ENCODE results near the gene SCUBE1.

Gene SCUBE1

DNA sequence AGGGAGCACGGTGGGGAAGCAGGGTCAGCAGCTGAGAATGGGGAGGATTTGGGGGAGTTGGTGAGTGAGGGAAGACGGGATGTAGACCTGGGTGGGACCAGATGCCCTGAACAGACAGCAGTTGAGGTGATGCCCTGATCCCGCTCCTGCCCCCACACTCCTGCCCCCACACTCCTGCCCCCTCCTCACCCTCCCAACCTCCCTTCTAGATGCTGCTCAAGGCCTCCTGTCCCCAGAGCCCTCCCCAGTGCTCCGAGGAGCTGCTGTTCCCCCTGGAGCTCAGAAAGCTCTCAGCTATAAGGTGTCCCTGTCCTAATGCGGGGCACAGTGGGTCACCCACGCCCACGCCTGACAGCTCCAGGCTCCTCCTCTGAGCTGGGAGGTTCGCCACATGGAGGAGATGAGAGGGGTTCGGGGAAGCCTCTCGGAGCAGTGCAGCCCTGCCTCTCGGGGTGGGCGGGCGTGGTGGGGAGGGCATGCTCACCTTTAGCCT, 131.2 kb downstream of the SCUBE1 start:
- H3K27me3 ChIP-seq (ENCODE audit: insufficient read depth, low read length) = no peaks in the 10 kb centered on the region
- no peak overlapping the region for H3K9ac ChIP-seq (ENCODE audit: low read depth, low read length)
- H3K9me3 ChIP-seq (ENCODE audit: insufficient read depth, low read depth, low read length) = no peaks in the 10 kb centered on the region
- no peaks in the 10 kb centered on the region for H3K36me3 ChIP-seq (ENCODE audit: insufficient read depth, low read depth, low read length)
- H3K27ac ChIP-seq (ENCODE audit: low read length) = no peak overlapping the region
- no peak overlapping the region for H3K4me3 ChIP-seq (ENCODE audit: low read length)
- H3K4me1 ChIP-seq (ENCODE audit: insufficient read depth, low read length) = peaks cover 3% of the 10 kb centered on the region; the same call in 1 of the 2 replicates

DNA sequence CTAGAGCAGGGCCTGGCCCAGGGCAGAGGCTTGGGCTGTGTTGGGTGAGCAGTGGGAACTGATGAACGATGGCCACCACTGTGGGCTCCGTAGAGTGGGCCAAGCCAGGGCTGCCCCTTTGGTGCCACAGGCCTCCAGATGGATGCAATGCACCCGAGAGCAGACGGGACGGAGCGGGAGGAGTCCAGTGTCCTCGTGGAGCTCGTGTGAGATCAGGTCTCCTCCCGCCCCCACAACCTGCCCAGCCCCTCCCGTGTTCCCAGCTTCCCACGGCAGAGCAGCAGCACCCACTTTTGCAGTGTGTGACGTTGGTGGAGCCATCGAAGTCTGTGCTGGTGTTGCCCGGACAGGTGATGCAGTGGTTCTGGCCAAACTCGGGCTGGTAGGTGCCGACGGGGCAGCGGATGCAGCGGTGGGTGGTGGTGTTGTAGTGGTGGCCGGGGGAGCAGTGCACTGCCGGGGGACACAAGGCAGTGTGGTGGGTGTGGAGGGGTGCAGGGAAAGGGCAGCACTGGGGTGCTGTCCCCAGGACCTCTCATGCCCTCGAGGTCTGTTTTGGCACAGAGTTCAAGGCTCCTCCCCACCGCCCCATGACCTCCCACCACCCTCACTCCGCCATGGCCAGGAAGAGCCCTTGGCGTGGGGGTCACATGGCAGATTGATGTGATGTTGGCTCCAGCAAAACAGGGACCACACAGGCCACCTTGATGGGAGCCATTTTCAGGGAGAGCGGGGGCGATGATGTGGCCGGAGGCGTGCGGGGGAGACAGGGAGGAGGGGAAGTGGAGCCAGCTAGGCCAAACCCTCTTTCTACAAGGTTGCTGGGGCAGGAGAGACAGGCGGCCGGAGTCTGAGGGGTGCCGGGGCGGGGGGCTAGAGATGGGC, 132.3 kb downstream of the SCUBE1 start:
- Histone ChIP-seq H3K36me3 (ENCODE audit: insufficient read depth, low read depth, low read length) (no peaks in the 10 kb centered on the region), H3K9ac (ENCODE audit: low read depth, low read length) (no peak overlapping the region), H3K27me3 (ENCODE audit: insufficient read depth, low read length) (no peaks in the 10 kb centered on the region), H3K4me3 (ENCODE audit: low read length) (no peak overlapping the region), H3K27ac (ENCODE audit: low read length) (no peak overlapping the region), H3K9me3 (ENCODE audit: insufficient read depth, low read depth, low read length) (no peaks in the 10 kb centered on the region), H3K4me1 (ENCODE audit: insufficient read depth, low read length) (peaks cover 3% of the 10 kb centered on the region; the same call in 1 of the 2 replicates)

DNA sequence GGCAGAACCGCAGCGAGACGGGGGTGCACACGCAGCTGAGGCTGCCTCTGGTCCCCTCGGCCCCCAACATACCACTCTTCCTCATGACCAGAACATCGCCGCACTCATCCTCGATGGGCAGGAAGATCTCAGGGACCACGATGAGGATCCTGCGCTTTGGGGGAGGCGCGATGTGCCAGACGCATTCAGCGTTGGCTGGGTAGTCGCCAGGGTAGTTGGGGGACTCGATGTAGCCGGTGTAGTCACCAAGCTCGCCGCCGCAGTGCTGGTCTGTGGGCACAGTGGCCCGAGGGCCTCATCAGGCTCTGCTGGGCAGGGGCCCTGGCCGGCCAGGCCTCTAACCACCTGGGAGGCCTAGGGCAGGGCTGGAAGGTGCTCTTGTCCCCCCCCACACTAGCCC, 133.2 kb downstream of the SCUBE1 start:
- no peak overlapping the region for H3K27ac ChIP-seq (ENCODE audit: low read length)
- H3K36me3 ChIP-seq (ENCODE audit: insufficient read depth, low read depth, low read length) = no peaks in the 10 kb centered on the region
- H3K9ac ChIP-seq (ENCODE audit: low read depth, low read length) = no peak overlapping the region
- no peaks in the 10 kb centered on the region for H3K9me3 ChIP-seq (ENCODE audit: insufficient read depth, low read depth, low read length)
- H3K27me3 ChIP-seq (ENCODE audit: insufficient read depth, low read length) = no peaks in the 10 kb centered on the region
- H3K4me3 ChIP-seq (ENCODE audit: low read length) = no peak overlapping the region
- H3K4me1 ChIP-seq (ENCODE audit: insufficient read depth, low read length) = peaks cover 3% of the 10 kb centered on the region; the same call in 1 of the 2 replicates

DNA sequence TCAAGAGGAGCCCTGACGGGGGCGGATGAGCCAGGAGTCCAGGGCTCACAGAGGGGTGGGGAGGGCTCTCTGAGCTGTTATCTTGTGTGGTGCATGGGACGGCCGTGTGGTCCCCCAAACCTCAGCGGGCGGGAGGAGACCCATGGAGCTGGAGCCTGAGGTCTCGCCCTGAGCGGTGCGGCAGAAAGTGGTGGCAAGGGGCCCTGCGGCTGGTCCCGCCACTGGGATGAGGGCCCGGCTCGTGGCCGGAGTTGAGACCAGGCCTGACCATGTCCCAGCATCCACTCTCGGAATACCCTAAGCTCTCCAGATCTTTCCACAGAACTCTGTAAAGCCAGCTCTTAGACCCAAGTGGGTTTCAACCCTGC, 133.7 kb downstream of the SCUBE1 start:
- Histone ChIP-seq H3K36me3 (ENCODE audit: insufficient read depth, low read depth, low read length) (no peaks in the 10 kb centered on the region), H3K27me3 (ENCODE audit: insufficient read depth, low read length) (no peaks in the 10 kb centered on the region), H3K4me1 (ENCODE audit: insufficient read depth, low read length) (peaks cover 3% of the 10 kb centered on the region; the same call in 1 of the 2 replicates), H3K9me3 (ENCODE audit: insufficient read depth, low read depth, low read length) (no peaks in the 10 kb centered on the region), H3K27ac (ENCODE audit: low read length) (no peak overlapping the region), H3K9ac (ENCODE audit: low read depth, low read length) (no peak overlapping the region), H3K4me3 (ENCODE audit: low read length) (no peak overlapping the region)

DNA sequence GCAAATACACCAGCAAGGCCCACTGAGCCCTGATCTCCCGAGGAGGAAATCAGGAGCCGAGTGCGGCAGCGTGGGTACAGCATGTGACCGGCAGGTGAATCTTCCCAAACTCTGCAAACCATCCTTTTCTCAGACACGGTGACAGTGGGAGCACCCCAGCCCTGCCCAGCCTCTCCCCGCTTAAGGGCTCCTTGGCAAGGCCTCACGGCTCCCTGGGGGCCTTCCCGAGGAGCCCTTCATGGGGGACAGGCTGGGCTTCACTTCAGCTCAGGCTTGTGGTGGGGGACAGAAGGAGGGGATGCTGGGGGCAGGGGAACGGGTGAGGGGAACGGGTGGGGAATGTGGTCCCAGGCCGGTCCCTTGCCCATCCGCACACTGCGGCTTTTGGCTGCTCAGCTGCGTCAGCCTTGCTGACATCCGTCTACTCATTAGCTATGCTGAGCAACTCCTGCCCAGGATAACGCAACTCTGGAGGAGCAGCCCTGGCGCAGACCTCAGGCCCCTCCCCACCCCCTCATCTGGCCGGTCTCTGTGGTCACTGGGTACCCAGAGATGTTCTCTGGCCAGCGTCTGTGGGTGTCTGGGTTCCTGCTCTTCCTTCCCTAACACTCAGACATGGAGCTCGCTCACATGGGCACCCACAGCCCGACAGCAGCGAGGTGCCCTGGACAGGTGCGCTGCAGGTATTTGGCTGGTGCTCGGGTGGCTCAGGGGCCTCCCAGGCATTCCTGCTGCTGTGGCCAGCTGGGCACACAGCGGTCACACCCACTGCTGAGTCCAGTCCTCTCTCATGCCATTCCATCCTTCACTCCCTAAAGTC, 134.3 kb downstream of the SCUBE1 start:
- no peak overlapping the region for H3K4me3 ChIP-seq (ENCODE audit: low read length)
- no peaks in the 10 kb centered on the region for H3K9me3 ChIP-seq (ENCODE audit: insufficient read depth, low read depth, low read length)
- no peaks in the 10 kb centered on the region for H3K27me3 ChIP-seq (ENCODE audit: insufficient read depth, low read length)
- no peaks in the 10 kb centered on the region for H3K36me3 ChIP-seq (ENCODE audit: insufficient read depth, low read depth, low read length)
- H3K9ac ChIP-seq (ENCODE audit: low read depth, low read length) = no peak overlapping the region
- H3K4me1 ChIP-seq (ENCODE audit: insufficient read depth, low read length) = peaks cover 3% of the 10 kb centered on the region; the same call in 1 of the 2 replicates
- H3K27ac ChIP-seq (ENCODE audit: low read length) = no peak overlapping the region

DNA sequence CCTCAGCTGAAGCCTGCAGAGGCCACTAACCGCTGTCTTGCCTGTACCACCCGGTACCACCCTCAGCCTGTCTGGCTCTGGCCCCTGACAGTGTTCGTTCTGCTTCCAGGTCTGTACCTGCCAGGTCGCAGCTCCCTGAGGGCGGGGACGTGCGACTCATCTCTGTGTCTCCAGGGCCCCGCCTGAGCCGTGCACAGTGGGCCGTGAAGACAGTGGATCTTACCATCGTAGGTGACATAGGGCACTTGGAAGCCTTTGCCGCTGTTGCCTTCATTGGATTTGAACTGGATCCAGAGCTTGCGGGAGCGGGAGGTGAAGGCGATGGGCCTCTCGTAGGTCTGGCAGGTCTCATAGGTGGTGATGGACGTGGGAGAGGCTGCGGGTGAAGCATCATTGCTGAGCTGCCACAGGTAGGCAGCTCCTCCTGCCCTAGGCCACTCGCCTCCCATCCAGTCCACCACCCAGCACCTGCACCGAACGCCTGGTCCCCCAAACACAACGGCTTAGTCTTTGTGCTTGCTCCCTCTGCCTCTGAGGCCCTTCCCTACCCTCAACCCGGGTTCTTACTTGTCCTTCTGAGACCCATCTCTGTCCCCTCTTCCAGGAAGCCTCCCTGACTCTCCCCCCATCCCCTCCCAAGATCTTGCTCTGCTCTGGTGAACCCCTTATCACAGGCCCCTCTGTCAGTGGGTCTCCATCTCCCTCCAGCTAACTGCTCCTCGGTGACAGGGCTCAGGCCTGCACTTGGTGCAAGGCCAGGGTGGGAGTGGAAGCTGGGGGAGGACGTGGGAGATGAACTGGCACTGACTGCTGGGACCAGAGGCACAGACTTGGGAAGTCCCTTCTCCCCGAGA, 135.1 kb downstream of the SCUBE1 start:
- H3K4me3 ChIP-seq (ENCODE audit: low read length) = no peak overlapping the region
- H3K4me1 ChIP-seq (ENCODE audit: insufficient read depth, low read length) = no peaks in the 10 kb centered on the region
- no peaks in the 10 kb centered on the region for H3K27me3 ChIP-seq (ENCODE audit: insufficient read depth, low read length)
- H3K9ac ChIP-seq (ENCODE audit: low read depth, low read length) = no peak overlapping the region
- H3K36me3 ChIP-seq (ENCODE audit: insufficient read depth, low read depth, low read length) = no peaks in the 10 kb centered on the region
- no peaks in the 10 kb centered on the region for H3K9me3 ChIP-seq (ENCODE audit: insufficient read depth, low read depth, low read length)
- no peak overlapping the region for H3K27ac ChIP-seq (ENCODE audit: low read length)

DNA sequence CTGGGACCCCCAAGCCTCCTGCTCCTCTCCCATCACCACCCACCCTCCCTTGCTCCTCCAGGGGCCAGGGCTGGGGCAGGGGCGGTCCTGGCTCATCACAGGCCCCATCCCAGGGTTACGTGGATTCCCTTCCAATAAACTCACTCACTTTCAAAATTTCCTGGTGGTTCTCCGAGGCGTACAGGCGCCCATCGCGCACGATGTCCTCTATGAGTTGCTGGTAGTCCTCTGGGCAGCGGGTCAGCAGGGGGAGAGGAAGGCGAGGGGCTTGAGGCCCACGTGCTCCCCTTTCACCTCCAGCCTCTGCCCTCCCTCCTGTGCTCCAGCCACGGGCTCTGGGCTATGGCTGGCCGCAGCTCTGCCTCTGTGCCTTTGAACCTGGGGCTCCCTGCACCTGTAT, 135.8 kb downstream of the SCUBE1 start:
- H3K9me3 ChIP-seq (ENCODE audit: insufficient read depth, low read depth, low read length) = no peaks in the 10 kb centered on the region
- H3K27me3 ChIP-seq (ENCODE audit: insufficient read depth, low read length) = no peaks in the 10 kb centered on the region
- H3K9ac ChIP-seq (ENCODE audit: low read depth, low read length) = no peak overlapping the region
- H3K36me3 ChIP-seq (ENCODE audit: insufficient read depth, low read depth, low read length) = no peaks in the 10 kb centered on the region
- H3K4me1 ChIP-seq (ENCODE audit: insufficient read depth, low read length) = peaks cover 4% of the 10 kb centered on the region; the same call in 1 of the 2 replicates
- H3K4me3 ChIP-seq (ENCODE audit: low read length) = no peak overlapping the region
- no peak overlapping the region for H3K27ac ChIP-seq (ENCODE audit: low read length)

DNA sequence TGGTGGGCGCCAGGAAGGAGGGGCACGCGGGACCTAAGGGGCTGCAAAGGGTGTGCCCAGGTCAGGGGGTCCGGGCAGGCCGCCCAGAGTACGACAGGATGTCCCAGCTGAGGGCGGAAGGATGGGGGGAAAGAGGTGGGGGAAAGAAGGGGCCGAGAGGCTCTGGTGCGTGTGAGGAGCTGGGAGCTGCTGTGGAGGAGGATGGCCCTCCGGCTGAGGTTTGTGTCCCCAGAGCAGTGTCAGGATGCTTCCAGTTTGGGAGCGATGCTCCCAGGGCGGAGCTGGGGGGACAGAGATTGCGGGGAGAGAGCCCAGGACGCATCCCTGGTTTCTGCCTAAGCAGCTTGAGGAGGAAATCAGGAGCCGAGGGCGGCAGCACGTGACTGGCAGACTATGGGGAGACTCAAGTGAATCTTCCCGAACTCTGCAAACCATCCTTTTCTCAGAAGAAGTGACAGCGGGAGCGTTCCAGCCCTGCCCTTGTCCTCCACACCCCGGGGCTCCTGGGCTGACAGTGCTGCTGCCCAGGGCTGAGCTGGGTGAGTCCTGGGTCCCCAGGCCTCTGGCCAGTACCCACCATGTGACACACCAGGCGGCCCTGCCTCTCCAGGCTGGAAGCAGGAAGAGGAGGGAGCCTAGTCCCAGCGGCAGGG, 136.5 kb downstream of the SCUBE1 start:
- H3K27me3 ChIP-seq (ENCODE audit: insufficient read depth, low read length) = no peaks in the 10 kb centered on the region
- H3K27ac ChIP-seq (ENCODE audit: low read length) = no peak overlapping the region

DNA sequence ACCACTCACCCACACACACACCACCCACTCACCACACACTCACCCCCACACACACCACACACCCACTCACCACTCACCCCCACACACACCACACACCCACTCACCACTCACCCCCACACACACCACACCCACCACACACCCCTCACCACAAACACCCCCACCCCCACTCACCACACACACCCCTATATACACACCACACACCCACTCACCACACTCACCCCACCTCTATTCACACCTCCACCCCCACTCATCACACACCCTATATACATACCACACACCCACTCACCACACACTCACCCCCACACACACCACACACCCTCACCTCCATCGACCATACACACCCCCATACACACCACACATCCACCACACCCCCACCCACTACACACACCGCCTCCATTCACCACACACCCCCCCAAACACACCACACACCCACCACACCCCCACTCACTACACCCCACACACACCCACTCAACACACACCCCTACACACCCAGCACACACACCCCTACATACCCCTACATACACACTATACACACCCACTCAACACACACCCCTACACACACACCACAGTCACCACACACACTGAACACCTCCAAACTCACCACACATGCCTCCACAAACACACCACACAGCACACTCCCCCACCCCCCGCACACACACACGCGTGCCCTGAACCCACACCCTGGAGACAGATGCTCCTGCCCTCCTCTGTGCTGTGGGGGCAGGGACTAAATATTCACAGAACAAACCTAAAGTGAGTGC, 137.2 kb downstream of the SCUBE1 start:
- Histone ChIP-seq H3K9ac (ENCODE audit: low read depth, low read length) (no peak overlapping the region), H3K27me3 (ENCODE audit: insufficient read depth, low read length) (no peaks in the 10 kb centered on the region), H3K9me3 (ENCODE audit: insufficient read depth, low read depth, low read length) (no peaks in the 10 kb centered on the region), H3K27ac (ENCODE audit: low read length) (no peak overlapping the region), H3K4me1 (ENCODE audit: insufficient read depth, low read length) (peaks cover 4% of the 10 kb centered on the region; the same call in 1 of the 2 replicates), H3K36me3 (ENCODE audit: insufficient read depth, low read depth, low read length) (no peaks in the 10 kb centered on the region), H3K4me3 (ENCODE audit: low read length) (no peak overlapping the region)

More for the DNA sequence above, 136.5 kb downstream of the SCUBE1 start:
- no peak overlapping the region for H3K4me3 ChIP-seq (ENCODE audit: low read length)
- H3K9ac ChIP-seq (ENCODE audit: low read depth, low read length) = no peak overlapping the region
- no peaks in the 10 kb centered on the region for H3K36me3 ChIP-seq (ENCODE audit: insufficient read depth, low read depth, low read length)
- no peaks in the 10 kb centered on the region for H3K9me3 ChIP-seq (ENCODE audit: insufficient read depth, low read depth, low read length)
- H3K4me1 ChIP-seq (ENCODE audit: insufficient read depth, low read length) = peaks cover 4% of the 10 kb centered on the region; the same call in 1 of the 2 replicates

DNA sequence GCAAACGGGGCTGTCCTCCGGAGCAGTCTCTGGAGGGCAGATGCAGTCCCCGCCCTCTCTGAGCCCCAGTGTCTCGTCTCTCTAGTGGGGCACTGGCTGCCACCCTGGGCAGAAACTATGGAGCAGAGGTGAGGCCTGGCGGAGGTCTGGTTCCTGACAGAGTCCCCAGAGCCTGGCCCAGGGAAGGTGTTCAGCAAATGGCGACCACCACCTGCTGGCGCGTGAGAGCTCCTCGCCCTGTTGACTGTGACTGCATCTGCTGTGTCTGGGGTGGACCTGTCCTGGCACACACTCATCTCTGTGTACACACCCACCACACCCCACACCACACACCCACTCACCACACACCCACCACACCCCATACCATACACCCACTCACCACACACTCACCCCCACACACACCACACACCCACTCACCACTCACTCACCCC, 137.9 kb downstream of the SCUBE1 start:
- Histone ChIP-seq H3K36me3 (ENCODE audit: insufficient read depth, low read depth, low read length) (no peaks in the 10 kb centered on the region), H3K27ac (ENCODE audit: low read length) (no peak overlapping the region), H3K9me3 (ENCODE audit: insufficient read depth, low read depth, low read length) (no peaks in the 10 kb centered on the region), H3K27me3 (ENCODE audit: insufficient read depth, low read length) (no peaks in the 10 kb centered on the region), H3K9ac (ENCODE audit: low read depth, low read length) (no peak overlapping the region), H3K4me3 (ENCODE audit: low read length) (no peak overlapping the region), H3K4me1 (ENCODE audit: insufficient read depth, low read length) (peaks cover 4% of the 10 kb centered on the region; the same call in 1 of the 2 replicates)
